ENCODE data around the gene MKLN1.

- TF ChIP-seq CTCF (IDR thresholded peaks at IDR 0.05; ENCODE audit: low read length) (no peak), EZH2 (IDR thresholded peaks at IDR 0.05; ENCODE audit: borderline replicate concordance, low read length) (no peak)
Measured at GRCh38 chr7:131342864-131343442, 15.3 kb downstream of the MKLN1 start.

Measured in OCI-LY1 (cell line).